Measurements from ENCODE around the gene TSPEAR.

The TSPEAR gene

GRCh38 chr21:44539046-44539445, 172.3 kb downstream of the TSPEAR start:
- no peak for DNase-seq

DNA sequence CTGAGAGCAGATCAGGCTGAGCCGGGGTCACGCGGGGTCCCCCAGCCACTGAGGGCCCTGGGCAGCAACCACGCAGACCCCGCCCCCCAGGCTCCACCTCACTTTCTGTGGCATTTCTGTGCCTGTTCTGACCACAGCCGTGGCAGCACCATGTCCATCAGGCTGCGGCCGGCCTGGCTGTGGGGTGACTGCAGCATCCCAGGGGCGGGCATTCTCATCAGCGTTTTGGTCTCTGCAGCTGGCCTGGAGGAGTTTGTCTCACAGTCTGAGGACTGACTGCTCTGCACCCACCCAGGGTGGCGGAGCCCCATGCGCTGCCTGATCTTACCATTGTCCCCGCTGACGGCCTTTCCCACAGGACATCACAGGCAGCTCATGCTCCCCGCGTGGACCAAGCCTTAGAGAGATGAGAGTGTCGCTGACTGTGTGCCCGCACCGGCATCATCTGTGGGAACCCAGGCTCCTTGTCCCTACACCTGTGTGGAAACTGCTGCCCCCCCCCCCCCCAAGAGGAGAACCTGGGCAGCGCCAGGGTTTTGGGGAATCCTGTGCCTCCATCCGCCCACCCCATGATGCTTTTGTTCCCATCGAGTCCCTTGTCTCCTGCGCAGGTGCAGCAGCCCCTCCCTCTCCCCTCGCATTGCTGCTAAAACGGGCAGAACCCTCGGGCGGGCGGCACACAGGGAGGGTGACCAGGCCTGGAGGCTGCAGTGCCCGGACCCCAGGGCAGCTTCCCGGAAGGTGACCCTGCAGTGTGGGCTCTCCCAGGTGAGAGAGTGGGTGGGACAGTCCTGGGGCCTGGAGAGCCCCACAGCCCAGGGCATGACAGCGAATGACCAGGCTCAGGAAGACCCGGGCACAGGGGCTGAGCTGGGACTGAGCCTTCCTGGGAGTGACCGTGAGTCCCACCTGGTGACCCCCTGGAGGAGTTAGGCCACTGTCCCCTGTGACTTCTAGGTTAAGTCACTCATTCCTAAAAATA, 173.2 kb downstream of the TSPEAR start:
- no peak for DNase-seq

- DNase-seq: no peak
Observed at GRCh38 chr21:44535963-44536362, 175.4 kb downstream of the TSPEAR start.

- DNase-seq: no peak
Observed at GRCh38 chr21:44534688-44535087, 176.7 kb downstream of the TSPEAR start.

GRCh38 chr21:44533891-44534627, 177.3 kb downstream of the TSPEAR start:
- no peak for DNase-seq

DNA sequence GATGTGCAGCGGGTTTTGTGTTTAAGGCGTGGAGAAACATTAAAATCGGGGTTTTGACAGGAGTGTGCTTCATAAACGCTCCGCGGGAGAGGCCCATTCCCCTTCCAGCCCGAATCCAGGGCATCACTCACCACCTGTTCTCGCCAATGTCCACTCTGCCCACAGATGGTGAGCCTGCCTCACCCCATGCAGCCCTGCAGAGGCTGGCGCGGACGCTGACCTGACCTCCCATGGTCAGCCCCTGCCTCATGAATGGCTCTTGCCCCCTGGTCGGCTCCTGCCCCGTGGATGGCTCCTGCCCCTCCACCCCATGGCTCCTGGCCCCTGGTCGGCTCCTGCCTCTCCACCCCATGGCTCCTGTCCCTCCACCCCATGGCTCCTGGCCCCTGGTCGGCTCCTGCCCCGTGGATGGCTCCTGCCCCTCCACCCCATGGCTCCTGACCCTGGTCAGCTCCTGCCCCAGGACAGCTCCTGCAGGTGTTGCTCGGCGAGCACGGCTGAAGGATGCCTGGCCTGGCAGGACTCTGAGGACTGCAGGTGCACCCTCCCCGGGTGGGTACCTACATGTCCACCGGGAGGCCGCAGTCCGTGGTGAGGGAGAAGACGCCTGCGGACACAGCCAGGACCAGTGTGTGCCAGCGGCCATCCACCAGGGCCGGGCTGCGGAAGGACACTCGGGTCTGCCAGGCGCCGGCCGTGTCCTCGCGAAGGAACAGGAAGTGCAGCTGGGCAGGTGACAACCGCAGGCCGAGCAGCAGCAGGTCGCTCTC, 178.1 kb downstream of the TSPEAR start:
- DNase-seq: no peak

- no peak for DNase-seq
Observed at GRCh38 chr21:44532712-44533111, 178.7 kb downstream of the TSPEAR start.

DNA sequence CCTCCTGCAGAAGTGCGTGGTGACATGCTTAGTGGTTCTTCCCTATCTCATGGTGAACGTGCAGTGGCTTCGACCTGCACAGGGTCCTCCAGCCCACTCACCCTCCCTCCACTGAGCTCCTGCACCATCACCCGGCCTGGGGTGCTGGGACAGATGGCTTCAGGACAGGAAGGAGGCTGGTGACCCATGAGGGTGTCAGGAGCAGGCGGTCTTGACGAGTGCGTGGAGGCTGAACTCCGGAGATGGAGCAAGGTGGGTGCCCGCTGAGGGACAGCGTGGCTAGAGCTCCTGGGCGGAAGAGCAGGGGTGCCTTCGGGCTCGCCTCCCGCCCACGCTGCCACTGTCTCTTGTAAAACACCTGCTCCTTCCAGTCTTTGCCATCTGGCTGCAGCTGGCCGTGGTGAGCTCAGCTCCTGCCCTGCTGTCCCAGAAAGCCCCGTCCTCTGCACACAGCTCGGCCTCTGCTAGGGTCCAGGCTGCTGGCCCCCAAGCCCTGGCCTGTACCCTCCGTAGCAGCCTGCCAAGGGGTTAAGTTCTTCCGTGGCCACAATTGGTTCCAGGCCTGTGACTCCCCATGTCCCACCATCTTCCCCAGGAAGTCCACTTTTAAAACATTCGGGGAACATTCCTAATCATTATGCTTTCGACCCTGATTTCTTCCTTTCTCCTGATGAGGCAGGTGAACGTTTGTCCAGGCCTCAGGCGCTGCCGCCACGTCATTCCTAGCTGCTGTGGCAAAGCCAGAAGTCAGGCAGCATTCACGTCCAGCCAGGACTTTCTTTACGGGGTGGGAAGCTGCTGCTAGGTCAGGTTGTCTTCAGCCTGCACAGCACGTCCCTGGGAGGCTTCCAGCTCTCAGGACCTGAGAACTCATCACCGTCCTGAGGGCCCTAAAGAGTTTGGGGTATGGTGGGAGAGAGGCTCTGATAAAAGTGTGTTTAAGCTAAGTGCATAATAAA, 179.5 kb downstream of the TSPEAR start:
- peak; percentile 12 for DNase-seq

GRCh38 chr21:44530903-44531605, 180.3 kb downstream of the TSPEAR start:
- DNase-seq: no peak

- peak; percentile 14 for DNase-seq
Observed at GRCh38 chr21:44530221-44530902, 181.0 kb downstream of the TSPEAR start.

DNA sequence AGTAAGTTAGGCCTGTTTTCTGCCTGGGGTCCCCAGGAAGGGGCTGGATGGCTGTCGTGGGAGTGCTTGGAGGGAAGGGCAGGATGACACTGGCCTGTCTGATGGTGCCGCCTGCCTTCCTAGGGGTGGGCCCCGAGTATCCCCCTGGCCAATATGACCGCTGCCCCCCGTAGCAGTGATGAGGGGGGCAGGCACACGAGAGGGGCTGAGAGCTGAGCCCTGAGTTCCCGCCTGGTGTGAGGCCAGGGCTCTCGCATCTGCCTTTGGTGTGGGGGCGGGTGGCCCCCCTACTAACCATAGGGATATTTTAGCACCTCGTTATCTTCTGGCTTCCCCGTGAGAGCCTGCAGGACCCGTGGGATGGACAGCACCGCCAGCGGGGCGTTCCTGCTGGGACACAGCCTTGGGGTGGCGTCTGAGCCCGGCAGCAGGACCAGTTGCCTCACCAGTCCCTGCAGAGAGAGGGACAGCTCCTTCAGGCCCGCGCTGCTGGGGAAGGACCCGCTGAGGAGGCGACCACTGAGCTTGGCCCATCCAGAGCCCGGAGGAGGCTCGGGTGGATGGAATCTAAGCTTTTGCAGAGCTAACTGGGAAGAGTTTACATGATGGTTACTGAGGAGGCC, 181.8 kb downstream of the TSPEAR start:
- DNase-seq: no peak

- no peak for DNase-seq
Observed at GRCh38 chr21:44529011-44529421, 182.4 kb downstream of the TSPEAR start.

- no peak for DNase-seq
Observed at GRCh38 chr21:44528634-44528995, 182.8 kb downstream of the TSPEAR start.

- DNase-seq: no peak
Observed at GRCh38 chr21:44527983-44528633, 183.3 kb downstream of the TSPEAR start.

- DNase-seq: no peak
Observed at GRCh38 chr21:44527156-44527982, 184.0 kb downstream of the TSPEAR start.

DNA sequence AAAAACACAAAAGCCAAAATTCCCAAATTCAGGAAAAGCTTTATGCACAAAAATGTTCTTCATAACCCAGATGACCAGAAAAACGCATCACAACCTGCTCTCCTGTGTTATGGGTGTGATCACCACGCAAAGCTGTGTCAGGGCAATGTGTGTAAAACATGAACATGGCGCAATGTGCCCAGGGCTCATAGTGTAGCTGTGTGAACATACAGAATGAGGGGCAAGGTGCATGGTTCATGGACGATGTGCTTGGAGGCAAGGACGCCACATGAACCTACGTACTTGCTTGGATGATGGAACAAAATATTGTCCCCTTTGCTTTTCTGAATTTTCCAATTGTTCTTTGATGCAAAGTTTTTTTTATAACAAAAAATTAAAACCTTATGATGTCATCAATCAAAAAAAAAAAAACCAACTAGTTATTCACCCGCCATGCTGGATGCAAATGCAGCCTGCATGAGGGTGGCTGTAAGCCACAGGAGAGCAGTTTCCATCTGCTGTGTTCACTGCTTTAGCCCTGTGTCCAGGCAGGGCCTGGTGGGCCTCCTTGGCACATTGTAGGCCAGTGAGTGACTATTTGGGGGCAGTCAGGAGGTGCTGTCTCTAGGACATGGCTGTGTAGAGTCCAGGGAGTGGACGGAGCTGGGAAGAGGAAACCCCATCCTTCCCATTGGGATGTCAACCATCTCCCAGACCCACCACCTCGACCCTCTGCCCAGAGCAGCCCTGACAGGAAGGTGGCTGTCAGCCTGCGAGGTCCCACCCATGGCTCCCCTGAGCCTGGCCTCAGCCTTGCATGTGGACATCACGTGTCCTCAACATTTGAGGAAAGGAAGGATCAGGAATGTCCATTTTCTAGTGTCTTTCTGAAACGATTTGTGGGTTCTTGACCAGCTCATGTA, 185.0 kb downstream of the TSPEAR start:
- no peak for DNase-seq

GRCh38 chr21:44525391-44526095, 185.8 kb downstream of the TSPEAR start:
- DNase-seq: no peak
